OCI-LY1 (cell line): Measurements from ENCODE around the gene AGAP1.

ENCODE experiments used
- EZH2 ChIP-seq: fragments of 200-600 bp; sonication (generic), shearing (Covaris generic); IDR thresholded peaks from 2 replicates; pipeline ENCODE4 v1.8.0; 2017; ENCODE audit warnings: borderline replicate concordance, mixed run types, mild to moderate bottlenecking, antibody characterized with exemption, low read length, moderate library complexity, mixed read lengths
- TF ChIP-seq, protein P1 (sequence below): fragments of 200-600 bp; sonication (generic), shearing (Covaris generic); IDR thresholded peaks from 2 replicates; pipeline ENCODE4 v1.5.1; 2017; ENCODE audit warnings: mild to moderate bottlenecking, antibody characterized with exemption, low read length, moderate library complexity, mixed read lengths

- TF ChIP-seq, protein P1, sequence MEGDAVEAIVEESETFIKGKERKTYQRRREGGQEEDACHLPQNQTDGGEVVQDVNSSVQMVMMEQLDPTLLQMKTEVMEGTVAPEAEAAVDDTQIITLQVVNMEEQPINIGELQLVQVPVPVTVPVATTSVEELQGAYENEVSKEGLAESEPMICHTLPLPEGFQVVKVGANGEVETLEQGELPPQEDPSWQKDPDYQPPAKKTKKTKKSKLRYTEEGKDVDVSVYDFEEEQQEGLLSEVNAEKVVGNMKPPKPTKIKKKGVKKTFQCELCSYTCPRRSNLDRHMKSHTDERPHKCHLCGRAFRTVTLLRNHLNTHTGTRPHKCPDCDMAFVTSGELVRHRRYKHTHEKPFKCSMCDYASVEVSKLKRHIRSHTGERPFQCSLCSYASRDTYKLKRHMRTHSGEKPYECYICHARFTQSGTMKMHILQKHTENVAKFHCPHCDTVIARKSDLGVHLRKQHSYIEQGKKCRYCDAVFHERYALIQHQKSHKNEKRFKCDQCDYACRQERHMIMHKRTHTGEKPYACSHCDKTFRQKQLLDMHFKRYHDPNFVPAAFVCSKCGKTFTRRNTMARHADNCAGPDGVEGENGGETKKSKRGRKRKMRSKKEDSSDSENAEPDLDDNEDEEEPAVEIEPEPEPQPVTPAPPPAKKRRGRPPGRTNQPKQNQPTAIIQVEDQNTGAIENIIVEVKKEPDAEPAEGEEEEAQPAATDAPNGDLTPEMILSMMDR = no peak
- TF ChIP-seq EZH2 = no peak
Observed at GRCh38 chr2:235854276-235854675, 360.4 kb downstream of the AGAP1 start.
